IPS-18c (cell line): ENCODE measurements around the gene NCSTN.
"Not testable (repeated sequence)": the region's sequence is repeated elsewhere in the genome, so short reads cannot be mapped to it uniquely, and the experiment has no call there.

Source experiments
- H3K4me3 ChIP-seq: 2 replicates; pipeline ENCODE4 v1.7.0; 2013; ENCODE audit warnings: low read depth, mild to moderate bottlenecking, low read length, moderate library complexity; ENCODE audit not compliant: insufficient read depth
- H3K9me3 ChIP-seq: one replicate; pipeline ENCODE4 v1.6.1; 2013; ENCODE audit warnings: mild to moderate bottlenecking, low read length, moderate library complexity; ENCODE audit not compliant: control insufficient read depth, insufficient read depth

The NCSTN gene

GRCh38 chr1:160363951-160364735, 21.0 kb downstream of the NCSTN start:
- Histone ChIP-seq H3K9me3 (no peaks in the 10 kb centered on the region), H3K4me3 (no peak overlapping the region)

- H3K4me3 ChIP-seq = no peak overlapping the region
- H3K9me3 ChIP-seq = peaks cover 1% of the 10 kb centered on the region
Observed at GRCh38 chr1:160365325-160365724, 22.1 kb downstream of the NCSTN start.

GRCh38 chr1:160366731-160367515, 23.7 kb downstream of the NCSTN start, which contains the start of gene NHLH1:
Gene NHLH1 (plus strand): TSS chr1:160367071. CDS start chr1:160370732, 3,661 bp downstream.
- no peak within 1 kb of the TSS for H3K4me3 ChIP-seq
- peaks cover 2% of the 10 kb centered on the region for H3K9me3 ChIP-seq

GRCh38 chr1:160367516-160367900, 24.3 kb downstream of the NCSTN start:
- peaks cover 2% of the 10 kb centered on the region for H3K9me3 ChIP-seq
- H3K4me3 ChIP-seq = no peak overlapping the region

GRCh38 chr1:160367934-160368923, 25.0 kb downstream of the NCSTN start:
- no peak overlapping the region for H3K4me3 ChIP-seq
- H3K9me3 ChIP-seq = peaks cover 2% of the 10 kb centered on the region

- Histone ChIP-seq H3K4me3 (no peak overlapping the region), H3K9me3 (peaks cover 2% of the 10 kb centered on the region)
Observed at GRCh38 chr1:160369087-160369486, 25.9 kb downstream of the NCSTN start.

- Histone ChIP-seq H3K9me3 (peaks cover 2% of the 10 kb centered on the region), H3K4me3 (no peak overlapping the region)
Observed at GRCh38 chr1:160370561-160371345, 27.6 kb downstream of the NCSTN start.

- H3K4me3 ChIP-seq = no peak overlapping the region
- peaks cover 2% of the 10 kb centered on the region for H3K9me3 ChIP-seq
Observed at GRCh38 chr1:160371346-160371631, 28.1 kb downstream of the NCSTN start.

GRCh38 chr1:160371756-160372155, 28.6 kb downstream of the NCSTN start:
- no peak overlapping the region for H3K4me3 ChIP-seq
- peaks cover 2% of the 10 kb centered on the region for H3K9me3 ChIP-seq

- Histone ChIP-seq H3K4me3 (no peak overlapping the region), H3K9me3 (peaks cover 2% of the 10 kb centered on the region)
Observed at GRCh38 chr1:160373696-160374095, 30.5 kb downstream of the NCSTN start.

GRCh38 chr1:160374306-160375110, 31.3 kb downstream of the NCSTN start:
- Histone ChIP-seq H3K9me3 (peaks cover 2% of the 10 kb centered on the region), H3K4me3 (no peak overlapping the region)

GRCh38 chr1:160375788-160376524, 32.8 kb downstream of the NCSTN start:
- Histone ChIP-seq H3K4me3 (no peak overlapping the region), H3K9me3 (no peaks in the 10 kb centered on the region)

- Histone ChIP-seq H3K9me3 (no peaks in the 10 kb centered on the region), H3K4me3 (no peak overlapping the region)
Observed at GRCh38 chr1:160376525-160377131, 33.4 kb downstream of the NCSTN start.

- no peak overlapping the region for H3K4me3 ChIP-seq
Observed at GRCh38 chr1:160377585-160378206, 34.5 kb downstream of the NCSTN start.

GRCh38 chr1:160384812-160385211, 41.6 kb downstream of the NCSTN start:
- not testable (repeated sequence) for H3K9me3 ChIP-seq, H3K4me3 ChIP-seq

More at GRCh38 chr1:160377585-160378206, 34.5 kb downstream of the NCSTN start:
- H3K9me3 ChIP-seq = no peaks in the 10 kb centered on the region
